Transverse colon (tissue), 4 donors: ENCODE results near the gene CFAP97D2. TPM values are rescaled to one million over a fixed set of nuclear protein-coding genes. Genes with fewer than 3 reads are reported as not detected.
"Not testable (repeated sequence)": the region's sequence is repeated elsewhere in the genome, so short reads cannot be mapped to it uniquely, and the experiment has no call there.

Experiments used
- DNase-seq: peaks from one replicate; pipeline ENCODE4 v3.0.0-alpha.2; 2019
- H3K27ac ChIP-seq, 4 donors: fragments of 200-600 bp; sonication (generic); 2 replicates each; pipeline ENCODE4 v1.5.1; 2016 to 2018; ENCODE audit warnings: inconsistent platforms in 4 of 4
- H3K27me3 ChIP-seq: fragments of 200-600 bp; sonication (generic); 2 replicates; pipeline ENCODE4 v1.5.1; 2017; ENCODE audit warnings: inconsistent platforms
- H3K36me3 ChIP-seq, 4 donors: fragments of 200-600 bp; sonication (generic); 2 replicates each; pipeline ENCODE4 v1.5.1; 2017 to 2019; ENCODE audit warnings: inconsistent platforms in 4 of 4
- H3K4me1 ChIP-seq, 4 donors: fragments of 200-600 bp; sonication (generic); 2 replicates each; pipeline ENCODE4 v1.5.1; 2017 to 2020; ENCODE audit warnings: inconsistent platforms in 4 of 4
- H3K4me3 ChIP-seq, 4 donors: fragments of 200-600 bp; sonication (generic); 1 replicate in 1 of 4; 2 replicates in 3 of 4; pipeline versions ENCODE4 v1.5.1 to v1.6.1; 2017 to 2019; ENCODE audit warnings: inconsistent platforms in 4 of 4
- H3K9me3 ChIP-seq, 2 donors: fragments of 200-600 bp; sonication (generic); 2 replicates each; pipeline ENCODE4 v1.5.1; 2017 to 2019; ENCODE audit warnings: inconsistent platforms in 2 of 2
- EP300 ChIP-seq: sonication (generic); formaldehyde crosslinking; IDR thresholded peaks from one replicate; pipeline ENCODE4 v1.6.1; 2017; ENCODE audit warnings: antibody characterized with exemption, low read depth
- POLR2A ChIP-seq: fragments of 450-650 bp; IDR thresholded peaks from one replicate; pipeline ENCODE4 v1.6.1; 2016; ENCODE audit warnings: antibody characterized with exemption, mild to moderate bottlenecking, moderate library complexity
- POLR2AphosphoS5 ChIP-seq, 3 donors: sonication (generic); formaldehyde crosslinking; IDR thresholded peaks; one replicate each; pipeline ENCODE4 v1.6.1; 2016; ENCODE audit warnings: antibody characterized with exemption in 3 of 3
- WGBS, 2 donors: methylation state at CpG; one replicate each; pipeline ENCODE4 v1.1.5; 2018; ENCODE audit warnings: low coverage in 1 of 2; 5-methylcytosine and 5-hydroxymethylcytosine counted together
- in situ Hi-C, 4 donors: fragments of 200-750 bp; cut with MboI; loops; one replicate each; pipeline versions ENCODE4 v1.15.0 to v1.15.1; 2017; ENCODE audit warnings: low sequenced_read_pairs in 3 of 4, low pct_ligation_motif_present in 1 of 4, low pct_unique_long_range_greater_than_20kb in 1 of 4
- intact Hi-C: fragments of 100-400 bp; cut with DNase I; formaldehyde crosslinking; loops from one replicate; pipeline ENCODE4 v1.15.1; 2023; ENCODE audit warnings: low total_unique reads
- total RNA-seq, 4 donors: library from RNA; depleted of rRNA; stranded (reverse); fragments of >200 nt; gene quantifications; one replicate each; pipeline ENCODE4 v1.1.0, GENCODE V29; 2016
- TF ChIP-seq, protein P1 (sequence below), 5 experiments: fragments of 200-600 bp in 3 of 5; fragments of 450-650 bp in 2 of 5; sonication (generic) in 3 of 5; IDR thresholded peaks; 1 replicate in 2 of 5; 2 replicates in 3 of 5; pipeline ENCODE4 v1.5.1; 2016 to 2017; ENCODE audit warnings: antibody characterized with exemption in 5 of 5, inconsistent platforms in 3 of 5, mild to moderate bottlenecking in 2 of 5, moderate library complexity in 1 of 5

CFAP97D2 gene
- total RNA-seq, 4 donors from 2014 or later: not detected

DNA sequence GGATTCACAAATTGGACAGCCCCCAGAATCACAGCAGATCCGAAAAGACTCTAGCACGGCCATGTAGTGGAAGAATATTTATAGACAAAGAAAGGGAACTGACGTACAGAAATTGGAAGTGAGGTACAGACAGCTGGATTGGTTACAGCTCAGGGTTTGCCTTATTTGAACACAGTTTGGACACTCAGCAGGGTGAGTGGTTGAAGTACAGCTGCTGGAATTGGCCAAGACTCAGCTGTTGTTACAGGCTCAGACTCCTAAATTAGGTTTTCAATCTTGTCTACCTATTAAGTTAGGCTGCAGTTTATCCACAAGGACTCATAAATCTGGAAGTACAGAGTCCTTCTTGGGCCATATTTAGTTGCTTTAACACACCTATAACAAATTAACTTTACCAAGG lies 5.8 kb upstream of the CFAP97D2 start:
- H3K36me3 ChIP-seq: no peaks in the 10 kb centered on the region
- intact Hi-C loops (no loop called here), in situ Hi-C loops (no loop called here)
- H3K4me3 ChIP-seq: no peak overlapping the region
- no peak for DNase-seq
- H3K27ac ChIP-seq: no peak overlapping the region
- WGBS, 2 donors: 75 to 95% methylated on average over 3 of the region's 3 CpGs
- TF ChIP-seq, protein P1, sequence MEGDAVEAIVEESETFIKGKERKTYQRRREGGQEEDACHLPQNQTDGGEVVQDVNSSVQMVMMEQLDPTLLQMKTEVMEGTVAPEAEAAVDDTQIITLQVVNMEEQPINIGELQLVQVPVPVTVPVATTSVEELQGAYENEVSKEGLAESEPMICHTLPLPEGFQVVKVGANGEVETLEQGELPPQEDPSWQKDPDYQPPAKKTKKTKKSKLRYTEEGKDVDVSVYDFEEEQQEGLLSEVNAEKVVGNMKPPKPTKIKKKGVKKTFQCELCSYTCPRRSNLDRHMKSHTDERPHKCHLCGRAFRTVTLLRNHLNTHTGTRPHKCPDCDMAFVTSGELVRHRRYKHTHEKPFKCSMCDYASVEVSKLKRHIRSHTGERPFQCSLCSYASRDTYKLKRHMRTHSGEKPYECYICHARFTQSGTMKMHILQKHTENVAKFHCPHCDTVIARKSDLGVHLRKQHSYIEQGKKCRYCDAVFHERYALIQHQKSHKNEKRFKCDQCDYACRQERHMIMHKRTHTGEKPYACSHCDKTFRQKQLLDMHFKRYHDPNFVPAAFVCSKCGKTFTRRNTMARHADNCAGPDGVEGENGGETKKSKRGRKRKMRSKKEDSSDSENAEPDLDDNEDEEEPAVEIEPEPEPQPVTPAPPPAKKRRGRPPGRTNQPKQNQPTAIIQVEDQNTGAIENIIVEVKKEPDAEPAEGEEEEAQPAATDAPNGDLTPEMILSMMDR (IDR thresholded peaks at IDR 0.05): no peak
- TF ChIP-seq EP300 (no peak), POLR2AphosphoS5 (IDR thresholded peaks at IDR 0.05) (no peak), POLR2A (no peak)
- peaks cover 0 to 14% of the 10 kb centered on the region in 2 donors for H3K9me3 ChIP-seq
- H3K4me1 ChIP-seq: no peaks in the 10 kb centered on the region
- no peaks in the 10 kb centered on the region for H3K27me3 ChIP-seq

DNA sequence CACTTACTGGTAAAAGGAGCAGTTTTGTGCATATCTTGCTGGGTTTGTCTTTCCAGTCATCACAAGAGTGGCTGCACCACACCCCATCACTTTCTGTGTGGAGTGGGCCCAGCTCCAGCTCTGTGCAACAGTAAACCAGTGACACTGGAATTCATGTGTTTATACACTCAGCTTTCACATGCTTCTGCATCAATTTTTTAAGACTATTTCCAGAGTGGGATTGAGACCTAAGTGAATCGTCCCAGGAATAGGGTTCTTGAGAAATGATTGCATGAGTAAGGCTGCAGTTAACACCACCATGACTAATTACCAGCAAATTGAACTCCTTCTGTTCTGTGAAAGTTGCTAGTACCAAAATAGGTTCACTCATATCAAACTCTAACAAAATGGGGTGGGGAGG lies 5.3 kb upstream of the CFAP97D2 start:
- Histone ChIP-seq H3K36me3 (no peaks in the 10 kb centered on the region), H3K27me3 (no peaks in the 10 kb centered on the region), H3K4me3 (no peak overlapping the region), H3K9me3 (peaks cover 0 to 14% of the 10 kb centered on the region in 2 donors), H3K27ac (no peak overlapping the region), H3K4me1 (no peaks in the 10 kb centered on the region)
- intact Hi-C loops (no loop called here), in situ Hi-C loops (no loop called here)
- 43 to 57% methylated on average over 1 of the region's 1 CpG for WGBS, 2 donors
- TF ChIP-seq, protein P1 (IDR thresholded peaks at IDR 0.05): no peak
- TF ChIP-seq EP300 (no peak), POLR2AphosphoS5 (IDR thresholded peaks at IDR 0.05) (no peak), POLR2A (no peak)
- DNase-seq: no peak

DNA sequence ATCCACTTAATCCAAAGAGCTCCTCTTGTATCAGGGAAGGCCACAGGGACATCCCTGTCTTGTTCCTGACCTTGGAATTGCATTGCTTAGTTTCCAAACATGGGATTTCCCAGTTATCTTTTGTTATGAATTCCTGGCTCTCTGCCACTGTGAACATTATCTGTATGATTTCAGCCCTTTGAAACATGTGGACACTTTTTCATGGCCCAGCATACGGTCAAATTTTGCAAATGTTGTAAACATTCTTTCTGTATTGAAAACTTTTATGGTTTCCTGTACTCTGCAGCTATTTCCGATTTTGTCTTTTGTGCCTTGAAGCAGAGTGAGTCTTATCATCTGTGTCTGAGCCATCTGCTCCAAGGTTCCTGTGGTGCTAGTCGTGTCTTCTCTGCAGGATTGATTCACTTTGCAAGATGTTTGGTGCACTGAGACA lies 4.5 kb upstream of the CFAP97D2 start:
- Histone ChIP-seq H3K36me3 (no peaks in the 10 kb centered on the region), H3K27ac (no peak overlapping the region), H3K27me3 (no peaks in the 10 kb centered on the region), H3K4me1 (no peaks in the 10 kb centered on the region), H3K9me3 (peaks cover 0 to 14% of the 10 kb centered on the region in 2 donors), H3K4me3 (no peak overlapping the region)
- intact Hi-C loops: no loop called here
- no peak for DNase-seq
- WGBS, 2 donors: 44 to 67% methylated on average over 2 to 3 of the region's 3 CpGs
- no peak for TF ChIP-seq EP300
- TF ChIP-seq POLR2AphosphoS5 (IDR thresholded peaks at IDR 0.05): no peak
- TF ChIP-seq, protein P1 (IDR thresholded peaks at IDR 0.05): no peak
- no peak for TF ChIP-seq POLR2A
- in situ Hi-C loops: no loop called here

DNA sequence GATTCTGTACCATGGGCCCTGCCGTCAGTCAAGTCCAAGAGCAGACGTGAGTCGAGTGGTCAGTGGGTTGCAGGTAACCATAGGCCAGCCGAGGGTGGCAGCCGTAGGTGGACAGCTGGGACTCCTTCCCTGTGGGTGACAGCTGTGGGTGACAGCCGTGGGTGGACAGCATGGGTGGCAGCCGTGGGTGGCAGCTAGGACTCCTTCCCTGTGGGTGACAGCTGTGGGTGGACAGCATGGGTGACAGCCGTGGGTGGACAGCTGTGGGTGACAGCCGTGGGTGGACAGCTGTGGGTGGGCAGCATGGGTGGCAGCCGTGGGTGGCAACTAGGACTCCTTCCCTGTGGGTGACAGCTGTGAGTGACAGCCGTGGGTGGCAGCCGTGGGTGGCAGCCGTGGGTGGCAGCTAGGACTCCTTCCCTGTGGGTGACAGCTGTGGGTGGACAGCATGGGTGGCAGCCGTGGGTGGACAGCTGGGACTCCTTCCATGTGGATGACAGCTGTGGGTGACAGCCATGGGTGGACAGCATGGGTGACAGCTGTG lies 2.6 kb upstream of the CFAP97D2 start:
- H3K9me3 ChIP-seq: peaks cover 0 to 14% of the 10 kb centered on the region in 2 donors
- in situ Hi-C loops, H3K27ac ChIP-seq, H3K4me3 ChIP-seq, intact Hi-C loops, H3K4me1 ChIP-seq, DNase-seq, H3K36me3 ChIP-seq, H3K27me3 ChIP-seq: not testable (repeated sequence)
- 89% methylated on average over 11 of the region's 14 CpGs; no CpG with 5 or more reads in 1 of the 2 donors for WGBS, 2 donors
